Spleen (tissue), 11 donors: Measurements from ENCODE around the gene CCDC137. TPM values are rescaled to one million over a fixed set of nuclear protein-coding genes. Genes with fewer than 3 reads are reported as not detected.

Experiments
- DNase-seq: peaks from one replicate; pipeline ENCODE4 v3.0.0-alpha.2; 2020
- H3K27ac ChIP-seq, 8 donors: fragments of 200-600 bp; sonication (generic) in 7 of 8; 1 replicate in 4 of 8; 2 replicates in 4 of 8; pipeline versions ENCODE4 v1.5.0 to v1.8.0; 2016 to 2021; ENCODE audit warnings: inconsistent platforms in 4 of 8, mild to moderate bottlenecking in 4 of 8, moderate library complexity in 1 of 8
- H3K27me3 ChIP-seq, 7 donors: fragments of 200-600 bp; sonication (generic) in 6 of 7; replicated peaks in 1 of 7; 1 replicate in 4 of 7; 2 replicates in 3 of 7; pipeline versions ENCODE4 v1.5.0 to v1.8.0; 2016 to 2021; ENCODE audit warnings: inconsistent platforms in 3 of 7, mild to moderate bottlenecking in 1 of 7
- H3K36me3 ChIP-seq, 6 donors: fragments of 200-600 bp; sonication (generic) in 5 of 6; 1 replicate in 4 of 6; 2 replicates in 2 of 6; pipeline versions ENCODE4 v1.5.0 to v1.8.0; 2016 to 2021; ENCODE audit warnings: inconsistent platforms in 2 of 6
- H3K4me1 ChIP-seq, 6 donors: fragments of 200-600 bp; sonication (generic) in 5 of 6; 1 replicate in 3 of 6; 2 replicates in 3 of 6; pipeline versions ENCODE4 v1.5.0 to v1.8.0; 2016 to 2021; ENCODE audit warnings: inconsistent platforms in 3 of 6
- H3K4me3 ChIP-seq, 8 donors: fragments of 200-600 bp; sonication (generic) in 7 of 8; 1 replicate in 4 of 8; 2 replicates in 4 of 8; pipeline versions ENCODE4 v1.5.0 to v1.8.0; 2016 to 2021; ENCODE audit warnings: inconsistent platforms in 4 of 8, mild to moderate bottlenecking in 4 of 8, moderate library complexity in 2 of 8
- H3K9me3 ChIP-seq, 8 donors: fragments of 200-600 bp; sonication (generic) in 7 of 8; 1 replicate in 4 of 8; 2 replicates in 4 of 8; pipeline versions ENCODE4 v1.5.0 to v1.8.0; 2016 to 2021; ENCODE audit warnings: inconsistent platforms in 4 of 8
- POLR2A ChIP-seq, 3 donors: fragments of 450-650 bp; IDR thresholded peaks; one replicate each; pipeline ENCODE4 v1.5.1; 2017; ENCODE audit warnings: antibody characterized with exemption in 3 of 3, mild to moderate bottlenecking in 1 of 3
- POLR2AphosphoS5 ChIP-seq, 3 donors: sonication (generic); formaldehyde crosslinking; IDR thresholded peaks; one replicate each; pipeline ENCODE4 v1.5.1; 2017; ENCODE audit warnings: antibody characterized with exemption in 3 of 3
- WGBS, 5 donors: extraction: QIAGEN DNeasy Blood & Tissue Kit in 3 of 5; methylation state at CpG; one replicate each; pipeline versions ENCODE4 v1.1.5 to v1.1.7; 2013 to 2018; 5-methylcytosine and 5-hydroxymethylcytosine counted together
- intact Hi-C: fragments of 100-400 bp; cut with DNase I; formaldehyde crosslinking; loops from one replicate; pipeline ENCODE4 v1.15.0; 2023; ENCODE audit warnings: low total_unique reads
- polyA plus RNA-seq, 3 donors: library from polyadenylated mRNA; stranded (reverse); fragments of 200-250 nt; gene quantifications; one replicate each; pipeline ENCODE4 v1.2.1, GENCODE V29; 2013
- total RNA-seq, 7 donors: library from RNA; depleted of rRNA in 3 of 7; stranded (reverse); fragments of >200 nt in 3 of 7; fragmentation: NEBNext Ultra II Directional in 4 of 7; extraction: Animal tissue kit (Norgen Biotek cat#: 25700) in 4 of 7; gene quantifications; one replicate each; pipeline versions ENCODE4 v1.1.0 to v1.2.1, GENCODE V29; 2016 to 2021
- TF ChIP-seq, protein P1 (sequence below), 11 experiments: fragments of 200-600 bp in 7 of 11; fragments of 450-650 bp in 4 of 11; sonication (generic) in 4 of 11; IDR thresholded peaks in 8 of 11; conservative IDR thresholded peaks in 3 of 11; 1 replicate in 7 of 11; 2 replicates in 4 of 11; pipeline versions ENCODE4 v1.4.0 to v1.8.0; 2016 to 2021; ENCODE audit warnings: antibody characterized with exemption in 11 of 11, inconsistent platforms in 4 of 11, mild to moderate bottlenecking in 1 of 11
- donor health status: healthy with polysubstance abuse.
- donor health status: DM: no; HTN: no; CAD: no; lungs with moderate emphysema.
- donor health status: DM: no; HTN: no; CAD: no.
- donor health status: Bipolar disorder and iron deficiency.
- donor health status: healthy.
- donor health status: DM: no; HTN: no; CAD: no.
- donor health status: DM: yes; HTN: yes; CAD: no.

CCDC137 gene
- total and polyA plus RNA-seq, 10 donors = 10.7 to 40.1 (median 19.9) TPM

GRCh38 chr17:81641825-81642489 is 24.6 kb upstream of the CCDC137 start:
- intact Hi-C loops = no loop called here
- 91 to 95% (median 94%) methylated on average over 8 to 17 of the region's 17 CpGs for WGBS, 5 donors
- TF ChIP-seq, protein P1, sequence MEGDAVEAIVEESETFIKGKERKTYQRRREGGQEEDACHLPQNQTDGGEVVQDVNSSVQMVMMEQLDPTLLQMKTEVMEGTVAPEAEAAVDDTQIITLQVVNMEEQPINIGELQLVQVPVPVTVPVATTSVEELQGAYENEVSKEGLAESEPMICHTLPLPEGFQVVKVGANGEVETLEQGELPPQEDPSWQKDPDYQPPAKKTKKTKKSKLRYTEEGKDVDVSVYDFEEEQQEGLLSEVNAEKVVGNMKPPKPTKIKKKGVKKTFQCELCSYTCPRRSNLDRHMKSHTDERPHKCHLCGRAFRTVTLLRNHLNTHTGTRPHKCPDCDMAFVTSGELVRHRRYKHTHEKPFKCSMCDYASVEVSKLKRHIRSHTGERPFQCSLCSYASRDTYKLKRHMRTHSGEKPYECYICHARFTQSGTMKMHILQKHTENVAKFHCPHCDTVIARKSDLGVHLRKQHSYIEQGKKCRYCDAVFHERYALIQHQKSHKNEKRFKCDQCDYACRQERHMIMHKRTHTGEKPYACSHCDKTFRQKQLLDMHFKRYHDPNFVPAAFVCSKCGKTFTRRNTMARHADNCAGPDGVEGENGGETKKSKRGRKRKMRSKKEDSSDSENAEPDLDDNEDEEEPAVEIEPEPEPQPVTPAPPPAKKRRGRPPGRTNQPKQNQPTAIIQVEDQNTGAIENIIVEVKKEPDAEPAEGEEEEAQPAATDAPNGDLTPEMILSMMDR (IDR thresholded peaks at IDR 0.05 in 8 of 11, conservative IDR thresholded peaks at IDR 0.05 in 3 of 11) = no peak
- TF ChIP-seq POLR2AphosphoS5 (IDR thresholded peaks at IDR 0.05) (no peak), POLR2A (IDR thresholded peaks at IDR 0.05) (no peak)
- Histone ChIP-seq H3K4me3 (no peak overlapping the region), H3K36me3 (no peaks in the 10 kb centered on the region), H3K4me1 (peaks cover 0 to 9% (median 7%) of the 10 kb centered on the region in 6 donors), H3K27ac (no peak overlapping the region), H3K27me3 (peaks cover 0 to 1% (median 0%) of the 10 kb centered on the region in 7 donors), H3K9me3 (no peaks in the 10 kb centered on the region)
- DNase-seq = no peak

- Histone ChIP-seq H3K27me3 (peaks cover 0 to 27% (median 20%) of the 10 kb centered on the region in 7 donors), H3K4me1 (peaks cover 0 to 4% (median 0%) of the 10 kb centered on the region in 6 donors), H3K36me3 (no peaks in the 10 kb centered on the region), H3K27ac (no peak overlapping the region), H3K9me3 (peaks cover 0 to 11% (median 0%) of the 10 kb centered on the region in 8 donors), H3K4me3 (no peak overlapping the region)
- 88 to 94% (median 92%) methylated on average over 6 to 15 of the region's 15 CpGs for WGBS, 5 donors
- TF ChIP-seq POLR2AphosphoS5 (IDR thresholded peaks at IDR 0.05) (no peak), POLR2A (IDR thresholded peaks at IDR 0.05) (no peak)
- TF ChIP-seq, protein P1 (IDR thresholded peaks at IDR 0.05 in 8 of 11, conservative IDR thresholded peaks at IDR 0.05 in 3 of 11) = no peak
- no peak for DNase-seq
- intact Hi-C loops = no loop called here
Measured at GRCh38 chr17:81644496-81644895, 22.0 kb upstream of the CCDC137 start.

DNA sequence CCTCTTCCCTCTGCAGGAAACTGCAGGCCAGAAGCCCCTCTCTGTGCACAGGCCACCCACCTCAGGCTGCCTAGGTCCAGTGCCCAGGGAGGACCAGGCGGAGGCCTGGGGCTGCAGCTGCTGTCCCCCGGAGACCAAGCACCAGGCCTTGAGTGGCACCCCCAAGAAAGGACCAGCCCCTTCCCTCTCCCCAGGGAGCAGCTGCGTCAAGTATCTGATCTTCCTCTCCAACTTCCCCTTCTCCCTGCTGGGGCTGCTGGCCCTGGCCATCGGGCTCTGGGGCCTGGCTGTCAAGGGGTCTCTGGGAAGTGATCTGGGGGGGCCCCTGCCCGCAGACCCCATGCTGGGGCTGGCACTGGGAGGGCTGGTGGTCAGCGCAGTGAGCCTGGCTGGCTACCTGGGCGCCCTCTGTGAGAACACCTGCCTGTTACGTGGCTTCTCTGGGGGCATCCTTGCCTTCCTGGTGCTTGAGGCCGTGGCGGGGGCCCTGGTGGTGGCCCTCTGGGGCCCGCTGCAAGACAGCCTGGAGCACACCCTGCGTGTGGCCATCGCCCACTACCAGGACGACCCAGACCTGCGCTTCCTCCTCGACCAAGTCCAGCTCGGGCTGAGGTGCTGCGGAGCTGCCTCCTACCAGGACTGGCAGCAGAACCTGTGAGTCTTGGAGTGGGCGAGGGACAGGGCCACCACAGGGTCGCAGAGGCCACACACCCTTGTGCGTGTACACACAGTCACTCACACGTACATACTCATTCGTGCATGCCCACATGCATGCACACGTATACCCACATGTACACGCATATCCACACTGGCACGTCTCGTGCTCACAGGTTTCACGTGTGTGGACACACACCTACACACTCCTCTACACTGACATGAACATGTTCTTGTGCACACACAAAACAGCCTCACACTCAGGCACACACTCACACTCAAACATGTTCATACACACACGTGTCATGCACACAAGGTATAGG is 21.3 kb upstream of the CCDC137 start:
- no peak for DNase-seq
- Histone ChIP-seq H3K4me1 (peaks cover 0 to 4% (median 0%) of the 10 kb centered on the region in 6 donors), H3K4me3 (no peak overlapping the region), H3K36me3 (no peaks in the 10 kb centered on the region), H3K27ac (no peak overlapping the region), H3K9me3 (peaks cover 0 to 11% (median 0%) of the 10 kb centered on the region in 8 donors), H3K27me3 (peaks cover 0 to 34% (median 26%) of the 10 kb centered on the region in 7 donors)
- TF ChIP-seq POLR2AphosphoS5 (IDR thresholded peaks at IDR 0.05) (no peak), POLR2A (IDR thresholded peaks at IDR 0.05) (no peak)
- TF ChIP-seq, protein P1 (IDR thresholded peaks at IDR 0.05 in 8 of 11, conservative IDR thresholded peaks at IDR 0.05 in 3 of 11) = no peak
- 79 to 87% (median 82%) methylated on average over 17 to 29 of the region's 29 CpGs for WGBS, 5 donors
- intact Hi-C loops = no loop called here
